ENCODE results near the gene NME7. TPM values are rescaled to one million over a fixed set of nuclear protein-coding genes. Genes with fewer than 3 reads are reported as not detected.

Gene NME7
- total RNA-seq, 1 experiment from 2014 or later = 34.2 TPM

GRCh38 chr1:169115891-169116585 lies 251.6 kb downstream of the NME7 start:
- H3K27ac ChIP-seq (ENCODE audit: low read depth, low read length, poor library complexity, severe bottlenecking) = no peak overlapping the region
- no peak overlapping the region for H3K4me3 ChIP-seq (ENCODE audit: low read depth, low read length, poor library complexity, severe bottlenecking)
- ChIA-PET CTCF (no interaction called here), POLR2A (ENCODE audit: low non-redundant PET) (no interaction called here)
- H3K9me3 ChIP-seq (ENCODE audit: low read depth, low read length, poor library complexity, severe bottlenecking) = no peaks in the 10 kb centered on the region
- no TSS peak for BruUV-seq (replicated peaks)
- no peak for DNase-seq (ENCODE audit: low spot score)
- no peak for TF ChIP-seq CTCF (conservative IDR thresholded peaks at IDR 0.05; ENCODE audit: low read depth, low read length)
- no peak for TF ChIP-seq EZH2 (IDR thresholded peaks at IDR 0.05; ENCODE audit: borderline replicate concordance, low read depth, low read length, poor library complexity, severe bottlenecking)
- no peaks in the 10 kb centered on the region for H3K27me3 ChIP-seq (replicated peaks; ENCODE audit: insufficient read depth, low read depth, low read length, poor library complexity)
- no peaks in the 10 kb centered on the region for H3K36me3 ChIP-seq (ENCODE audit: insufficient read depth, low read length, poor library complexity, severe bottlenecking)
- intact Hi-C loops (cut with micrococcal nuclease; ENCODE audit: unreplicated experiment) = no loop called here
- H3K4me1 ChIP-seq (ENCODE audit: insufficient read depth, low read length, poor library complexity, severe bottlenecking) = no peaks in the 10 kb centered on the region

GRCh38 chr1:169113613-169114119 lies 253.9 kb downstream of the NME7 start:
- intact Hi-C loops (cut with micrococcal nuclease; ENCODE audit: unreplicated experiment) = no loop called here
- CTCF ChIA-PET = no interaction called here
- Histone ChIP-seq H3K36me3 (ENCODE audit: insufficient read depth, low read length, poor library complexity, severe bottlenecking) (no peaks in the 10 kb centered on the region), H3K4me1 (ENCODE audit: insufficient read depth, low read length, poor library complexity, severe bottlenecking) (peaks cover 5% of the 10 kb centered on the region), H3K27me3 (replicated peaks; ENCODE audit: insufficient read depth, low read depth, low read length, poor library complexity) (no peaks in the 10 kb centered on the region), H3K27ac (ENCODE audit: low read depth, low read length, poor library complexity, severe bottlenecking) (no peak overlapping the region), H3K4me3 (ENCODE audit: low read depth, low read length, poor library complexity, severe bottlenecking) (no peak overlapping the region), H3K9me3 (ENCODE audit: low read depth, low read length, poor library complexity, severe bottlenecking) (no peaks in the 10 kb centered on the region)
- BruUV-seq (replicated peaks) = no TSS peak
- POLR2A ChIA-PET (ENCODE audit: low non-redundant PET) = no interaction called here
- TF ChIP-seq EZH2 (IDR thresholded peaks at IDR 0.05; ENCODE audit: borderline replicate concordance, low read depth, low read length, poor library complexity, severe bottlenecking) = no peak
- TF ChIP-seq CTCF (conservative IDR thresholded peaks at IDR 0.05; ENCODE audit: low read depth, low read length) = no peak
- DNase-seq (ENCODE audit: low spot score) = no peak

GRCh38 chr1:169112241-169112640 lies 255.4 kb downstream of the NME7 start:
- DNase-seq (ENCODE audit: low spot score) = no peak
- H3K4me3 ChIP-seq (ENCODE audit: low read depth, low read length, poor library complexity, severe bottlenecking) = no peak overlapping the region
- H3K27ac ChIP-seq (ENCODE audit: low read depth, low read length, poor library complexity, severe bottlenecking) = no peak overlapping the region
- no TSS peak for BruUV-seq (replicated peaks)
- ChIA-PET CTCF (no interaction called here), POLR2A (ENCODE audit: low non-redundant PET) (no interaction called here)
- intact Hi-C loops (cut with micrococcal nuclease; ENCODE audit: unreplicated experiment) = no loop called here
- H3K27me3 ChIP-seq (replicated peaks; ENCODE audit: insufficient read depth, low read depth, low read length, poor library complexity) = no peaks in the 10 kb centered on the region
- no peaks in the 10 kb centered on the region for H3K36me3 ChIP-seq (ENCODE audit: insufficient read depth, low read length, poor library complexity, severe bottlenecking)
- TF ChIP-seq CTCF (conservative IDR thresholded peaks at IDR 0.05; ENCODE audit: low read depth, low read length) = no peak
- peaks cover 14% of the 10 kb centered on the region for H3K4me1 ChIP-seq (ENCODE audit: insufficient read depth, low read length, poor library complexity, severe bottlenecking)
- no peaks in the 10 kb centered on the region for H3K9me3 ChIP-seq (ENCODE audit: low read depth, low read length, poor library complexity, severe bottlenecking)

All from A673 (cell line).